K562 (cell line): ENCODE measurements around the gene AGPAT2. TPM values are rescaled to one million over a fixed set of nuclear protein-coding genes. Genes with fewer than 3 reads are reported as not detected.
A peak's percentile ranks its signal among the peaks of the same experiment; 100 is the strongest.

ENCODE experiments used
- EP400 ChIP-seq: fragments of 450-650 bp; IDR thresholded peaks from 2 replicates; pipeline ENCODE4 v1.6.1; 2017; ENCODE audit warnings: antibody characterized with exemption, mild to moderate bottlenecking, moderate library complexity
- FIP1L1 ChIP-seq: fragments of 200-400 bp; formaldehyde crosslinking; IDR thresholded peaks from 2 replicates; pipeline ENCODE4 v1.6.1; 2018; ENCODE audit warnings: mild to moderate bottlenecking, low read depth, low read length; ENCODE audit not compliant: poor library complexity, severe bottlenecking
- IRF2 ChIP-seq: sonication (generic); formaldehyde crosslinking; IDR thresholded peaks from 2 replicates; pipeline ENCODE4 v1.8.1; 2022; ENCODE audit warnings: mild to moderate bottlenecking, missing genetic modification reagents
- KHSRP ChIP-seq: fragments of 450-650 bp; IDR thresholded peaks from 2 replicates; pipeline ENCODE4 v1.6.1; 2017
- KLF6 ChIP-seq: fragments of 250-450 bp; sonication (Bioruptor Pico); IDR thresholded peaks from 2 replicates; pipeline ENCODE4 v1.4.0; 2020; ENCODE audit warnings: mild to moderate bottlenecking, moderate library complexity, borderline replicate concordance
- MCM3 ChIP-seq: fragments of 450-650 bp; IDR thresholded peaks from 2 replicates; pipeline ENCODE4 v1.6.1; 2016
- MXI1 ChIP-seq: IDR thresholded peaks from 2 replicates; pipeline ENCODE4 v1.6.1; 2011; ENCODE audit warnings: low read depth, mild to moderate bottlenecking, improper control_type of control experiment, low read length
- NFRKB ChIP-seq: fragments of 450-650 bp; IDR thresholded peaks from 2 replicates; pipeline ENCODE4 v1.6.1; 2016; ENCODE audit warnings: low read depth
- POLR3G ChIP-seq: IDR thresholded peaks from 2 replicates; pipeline ENCODE4 v1.6.1; 2011; ENCODE audit not compliant: insufficient read length, insufficient replicate concordance; ENCODE audit errors: extremely low read depth
- RBBP5 ChIP-seq: fragments of 200-600 bp; sonication (generic); IDR thresholded peaks from 2 replicates; pipeline ENCODE4 v1.6.1; 2012; ENCODE audit warnings: borderline replicate concordance, mild to moderate bottlenecking, low read length, control low read depth, inconsistent platforms; ENCODE audit not compliant: insufficient read depth, poor library complexity, severe bottlenecking
- SETDB1 ChIP-seq: IDR thresholded peaks from one replicate; pipeline ENCODE4 v1.6.1; 2012; ENCODE audit warnings: low read length, control low read depth, inconsistent platforms
- SMARCB1 ChIP-seq: IDR thresholded peaks from 2 replicates; pipeline ENCODE4 v1.6.1; 2011; ENCODE audit warnings: improper control_type of control experiment, low read depth; ENCODE audit not compliant: insufficient read length
- YY1 ChIP-seq, 3 experiments: IDR thresholded peaks; 2 replicates each; pipeline ENCODE4 v1.6.1; 2011; ENCODE audit warnings: low read length in 2 of 3, mild to moderate bottlenecking in 2 of 3, moderate library complexity in 2 of 3, borderline replicate concordance in 1 of 3, control low read depth in 1 of 3, low read depth in 1 of 3; ENCODE audit not compliant: insufficient read depth in 3 of 3, insufficient replicate concordance in 2 of 3, control insufficient read depth in 1 of 3, insufficient read length in 1 of 3; ENCODE audit errors: extremely low read depth in 1 of 3
- ZBED1 ChIP-seq: IDR thresholded peaks from 2 replicates; pipeline ENCODE4 v1.6.1; 2014
- ZC3H8 ChIP-seq: fragments of 450-650 bp; IDR thresholded peaks from 2 replicates; pipeline ENCODE4 v1.6.1; 2017
- ZFP36 ChIP-seq: fragments of 150-350 bp; IDR thresholded peaks from 2 replicates; pipeline ENCODE4 v1.6.1; 2018; ENCODE audit warnings: low read length, low read depth; ENCODE audit not compliant: partially characterized antibody
- ZNF121 ChIP-seq: sonication (generic); formaldehyde crosslinking; conservative IDR thresholded peaks from 2 replicates; pipeline ENCODE4 v1.8.0; 2022; ENCODE audit warnings: missing genetic modification reagents
- ZNF232 ChIP-seq: sonication (generic); formaldehyde crosslinking; IDR thresholded peaks from 2 replicates; pipeline ENCODE4 v1.8.0; 2022; ENCODE audit warnings: mild to moderate bottlenecking, missing genetic modification reagents
- ZNF239 ChIP-seq: fragments of 250-450 bp; sonication (Bioruptor Pico); IDR thresholded peaks from 2 replicates; pipeline ENCODE4 v1.4.0; 2020; ENCODE audit warnings: mild to moderate bottlenecking
- ZNF253 ChIP-seq: fragments of 250-450 bp; sonication (Bioruptor Pico); conservative IDR thresholded peaks from 2 replicates; pipeline ENCODE4 v1.6.1; 2021; ENCODE audit warnings: mild to moderate bottlenecking
- ZNF444 ChIP-seq: fragments of 250-450 bp; sonication (Bioruptor Pico); IDR thresholded peaks from 2 replicates; pipeline ENCODE4 v1.4.0; 2020; ENCODE audit warnings: mild to moderate bottlenecking, moderate library complexity
- ZNF699 ChIP-seq: fragments of 250-450 bp; sonication (Bioruptor Pico); IDR thresholded peaks from 2 replicates; pipeline ENCODE4 v1.8.0; 2021; ENCODE audit warnings: mild to moderate bottlenecking, moderate library complexity; ENCODE audit not compliant: insufficient replicate concordance
- polyA plus RNA-seq, 8 experiments: library from polyadenylated mRNA; depleted of rRNA in 4 of 8; stranded (reverse) in 5 of 8; unstranded in 3 of 8; fragments of >200 nt; fragmentation: Nextera tagmentation in 2 of 8; fragmentation: Illumina TruSeq in 1 of 8; extraction: Ambion mirVana in 2 of 8; extraction: Trizol in 1 of 8; gene quantifications; 2 replicates each; pipeline versions ENCODE4 v1.2.1 to v1.2.3, GENCODE V29; 2011 to 2014; ENCODE audit warnings: inconsistent platforms in 1 of 8, missing spikeins in 1 of 8
- total RNA-seq, 7 experiments: library from RNA; depleted of rRNA in 6 of 7; stranded (reverse); fragments of >200 nt in 6 of 7; fragmentation: Illumina TruSeq in 2 of 7; extraction: Trizol in 2 of 7; gene quantifications; 2 replicates each; pipeline versions ENCODE4 v1.2.1 to v1.2.3, GENCODE V29; 2011 to 2021; ENCODE audit warnings: low replicate concordance in 1 of 7
- TF ChIP-seq, protein P1 (sequence below), 2 experiments: fragments of 450-650 bp in 1 of 2; IDR thresholded peaks; 2 replicates each; pipeline ENCODE4 v1.6.1; 2011 to 2017; ENCODE audit warnings: low read depth in 2 of 2, antibody characterized with exemption in 1 of 2, borderline replicate concordance in 1 of 2, low read length in 1 of 2, mild to moderate bottlenecking in 1 of 2, mixed read lengths in 1 of 2; ENCODE audit not compliant: control insufficient read depth in 1 of 2
- TF ChIP-seq, protein P2 (sequence below): sonication (generic); formaldehyde crosslinking; IDR thresholded peaks from 2 replicates; pipeline ENCODE4 v1.8.1; 2023; ENCODE audit warnings: mild to moderate bottlenecking, missing genetic modification reagents, moderate library complexity

The AGPAT2 gene
- total and polyA plus RNA-seq, 9 of the 15 experiments (the other 6 are each of a cell fraction or from before 2014, with no cell fraction given), result 0.13 to 54.5 (median 23.9) TPM

DNA sequence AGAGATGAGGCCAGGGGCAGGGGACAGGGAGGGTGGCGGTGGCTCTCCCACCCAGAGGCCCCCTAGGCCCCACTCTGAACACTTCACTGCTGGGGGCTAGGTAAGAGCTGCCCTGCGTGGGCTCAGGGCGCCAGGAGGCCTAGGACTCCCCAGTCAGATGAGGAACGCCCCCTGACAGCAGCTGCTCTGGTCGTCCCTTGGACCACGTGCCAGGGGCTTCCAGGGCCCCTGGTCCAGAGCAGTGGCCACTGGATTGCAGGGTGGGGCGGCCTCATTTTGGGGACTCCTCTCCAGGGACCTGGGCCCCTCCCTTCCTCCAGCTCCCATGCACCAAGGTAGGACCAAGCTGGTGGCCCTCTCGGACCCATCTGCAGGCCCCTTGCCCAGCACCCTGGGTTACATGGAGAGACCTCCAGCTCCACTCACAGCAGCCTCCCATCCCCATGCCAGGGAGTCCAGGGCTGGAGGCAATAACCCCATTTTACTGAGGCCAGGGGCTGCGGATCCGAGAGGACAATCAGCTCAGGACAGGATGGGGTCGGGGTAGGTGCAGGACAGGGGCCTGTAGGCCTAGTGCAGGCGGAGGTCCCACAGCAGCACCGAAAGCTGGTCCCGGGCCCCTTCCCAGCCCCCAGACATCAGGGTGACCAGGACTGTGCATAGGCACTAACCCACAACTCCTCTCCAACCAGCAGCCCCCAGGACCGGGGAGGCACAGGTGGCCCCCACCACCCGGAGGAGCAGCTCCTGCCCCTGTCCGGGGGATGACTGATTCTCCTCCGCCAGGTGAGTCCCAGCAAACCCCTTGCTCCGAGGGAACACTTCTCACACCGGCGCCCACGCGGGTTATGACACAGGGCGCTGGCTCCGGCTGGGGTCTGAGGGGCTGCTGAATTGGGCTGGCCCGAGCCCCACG is 23.0 kb downstream of the AGPAT2 start (continued):
- TF ChIP-seq, protein P1, sequence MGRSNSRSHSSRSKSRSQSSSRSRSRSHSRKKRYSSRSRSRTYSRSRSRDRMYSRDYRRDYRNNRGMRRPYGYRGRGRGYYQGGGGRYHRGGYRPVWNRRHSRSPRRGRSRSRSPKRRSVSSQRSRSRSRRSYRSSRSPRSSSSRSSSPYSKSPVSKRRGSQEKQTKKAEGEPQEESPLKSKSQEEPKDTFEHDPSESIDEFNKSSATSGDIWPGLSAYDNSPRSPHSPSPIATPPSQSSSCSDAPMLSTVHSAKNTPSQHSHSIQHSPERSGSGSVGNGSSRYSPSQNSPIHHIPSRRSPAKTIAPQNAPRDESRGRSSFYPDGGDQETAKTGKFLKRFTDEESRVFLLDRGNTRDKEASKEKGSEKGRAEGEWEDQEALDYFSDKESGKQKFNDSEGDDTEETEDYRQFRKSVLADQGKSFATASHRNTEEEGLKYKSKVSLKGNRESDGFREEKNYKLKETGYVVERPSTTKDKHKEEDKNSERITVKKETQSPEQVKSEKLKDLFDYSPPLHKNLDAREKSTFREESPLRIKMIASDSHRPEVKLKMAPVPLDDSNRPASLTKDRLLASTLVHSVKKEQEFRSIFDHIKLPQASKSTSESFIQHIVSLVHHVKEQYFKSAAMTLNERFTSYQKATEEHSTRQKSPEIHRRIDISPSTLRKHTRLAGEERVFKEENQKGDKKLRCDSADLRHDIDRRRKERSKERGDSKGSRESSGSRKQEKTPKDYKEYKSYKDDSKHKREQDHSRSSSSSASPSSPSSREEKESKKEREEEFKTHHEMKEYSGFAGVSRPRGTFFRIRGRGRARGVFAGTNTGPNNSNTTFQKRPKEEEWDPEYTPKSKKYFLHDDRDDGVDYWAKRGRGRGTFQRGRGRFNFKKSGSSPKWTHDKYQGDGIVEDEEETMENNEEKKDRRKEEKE (IDR thresholded peaks at IDR 0.05; ENCODE audit: borderline replicate concordance in 1 of 2, control insufficient read depth in 1 of 2, low read depth in 2 of 2, low read length in 1 of 2), result no peak
- TF ChIP-seq KLF6 (no peak), ZNF253 (CRISPR knock-in tag) (no peak), ZNF121 (CRISPR knock-in tag) (no peak), ZNF699 (no peak), MCM3 (no peak), YY1 (IDR thresholded peaks at IDR 0.05; ENCODE audit: borderline replicate concordance in 1 of 3, control insufficient read depth in 1 of 3, extremely low read depth in 1 of 3, insufficient read depth in 3 of 3, insufficient read length in 1 of 3, insufficient replicate concordance in 2 of 3, low read depth in 1 of 3, low read length in 2 of 3) (no peak), ZBED1 (0 out of 2 replicates have a peak, but pooled peaks have one; percentile 10), ZFP36 (no peak), ZNF444 (CRISPR knock-in tag) (no peak), ZNF232 (CRISPR knock-in tag) (no peak), ZNF239 (no peak), IRF2 (CRISPR knock-in tag) (no peak), POLR3G (no peak), SETDB1 (no peak), MXI1 (peak; percentile 59; the same call in 1 of the 2 replicates), NFRKB (no peak), ZC3H8 (no peak), EP400 (peak; percentile 19; the same call in 1 of the 2 replicates), RBBP5 (no peak), FIP1L1 (peak; percentile 16), SMARCB1 (no peak), KHSRP (no peak)
- TF ChIP-seq, protein P2, sequence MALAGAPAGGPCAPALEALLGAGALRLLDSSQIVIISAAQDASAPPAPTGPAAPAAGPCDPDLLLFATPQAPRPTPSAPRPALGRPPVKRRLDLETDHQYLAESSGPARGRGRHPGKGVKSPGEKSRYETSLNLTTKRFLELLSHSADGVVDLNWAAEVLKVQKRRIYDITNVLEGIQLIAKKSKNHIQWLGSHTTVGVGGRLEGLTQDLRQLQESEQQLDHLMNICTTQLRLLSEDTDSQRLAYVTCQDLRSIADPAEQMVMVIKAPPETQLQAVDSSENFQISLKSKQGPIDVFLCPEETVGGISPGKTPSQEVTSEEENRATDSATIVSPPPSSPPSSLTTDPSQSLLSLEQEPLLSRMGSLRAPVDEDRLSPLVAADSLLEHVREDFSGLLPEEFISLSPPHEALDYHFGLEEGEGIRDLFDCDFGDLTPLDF (CRISPR knock-in tag), result no peak
